OCI-LY3 (cell line): ENCODE measurements around the gene DNM1.

ENCODE experiments used
- CTCF ChIP-seq: fragments of 200-600, 300-600 bp; sonication (generic); IDR thresholded peaks from 2 replicates; pipeline ENCODE4 v1.5.1; 2014; ENCODE audit warnings: antibody characterized with exemption, low read length, low read depth
- EZH2phosphoT487 ChIP-seq: fragments of 200-600 bp; shearing (Covaris generic); IDR thresholded peaks from 2 replicates; pipeline ENCODE4 v1.6.1; 2018; ENCODE audit warnings: antibody characterized with exemption, mixed run types, low read depth

- TF ChIP-seq CTCF = no peak
- TF ChIP-seq EZH2phosphoT487 = no peak
Observed at GRCh38 chr9:128292009-128292408, 88.8 kb downstream of the DNM1 start.
